DMS53 (cell line): ENCODE measurements around the gene CAPS.
"Not testable (repeated sequence)": the region's sequence is repeated elsewhere in the genome, so short reads cannot be mapped to it uniquely, and the experiment has no call there.

ENCODE experiments used
- DNase-seq: peaks from one replicate; lab custom pipeline; 2025; lab: John Stamatoyannopoulos, UW

CAPS gene

DNA sequence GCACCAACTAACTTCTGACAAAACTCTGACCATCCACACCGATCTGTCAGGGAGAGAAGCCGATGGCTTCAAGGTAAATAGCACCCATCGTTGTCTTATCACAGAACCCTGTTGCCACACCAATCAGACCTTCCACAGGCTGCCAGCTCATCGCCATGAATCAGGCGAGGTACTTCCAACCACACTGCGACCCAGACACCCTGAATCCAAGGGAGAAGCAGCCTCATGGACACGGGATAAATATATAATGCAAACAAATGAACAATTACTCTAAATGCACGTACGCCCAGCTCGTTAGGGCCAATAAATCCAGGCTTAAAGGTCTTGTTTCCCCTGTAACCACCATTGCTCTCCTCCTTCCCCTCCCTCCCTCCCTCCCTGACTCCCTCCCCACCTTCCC lies 43.1 kb downstream of the CAPS start:
- peak; percentile 32 for DNase-seq

DNA sequence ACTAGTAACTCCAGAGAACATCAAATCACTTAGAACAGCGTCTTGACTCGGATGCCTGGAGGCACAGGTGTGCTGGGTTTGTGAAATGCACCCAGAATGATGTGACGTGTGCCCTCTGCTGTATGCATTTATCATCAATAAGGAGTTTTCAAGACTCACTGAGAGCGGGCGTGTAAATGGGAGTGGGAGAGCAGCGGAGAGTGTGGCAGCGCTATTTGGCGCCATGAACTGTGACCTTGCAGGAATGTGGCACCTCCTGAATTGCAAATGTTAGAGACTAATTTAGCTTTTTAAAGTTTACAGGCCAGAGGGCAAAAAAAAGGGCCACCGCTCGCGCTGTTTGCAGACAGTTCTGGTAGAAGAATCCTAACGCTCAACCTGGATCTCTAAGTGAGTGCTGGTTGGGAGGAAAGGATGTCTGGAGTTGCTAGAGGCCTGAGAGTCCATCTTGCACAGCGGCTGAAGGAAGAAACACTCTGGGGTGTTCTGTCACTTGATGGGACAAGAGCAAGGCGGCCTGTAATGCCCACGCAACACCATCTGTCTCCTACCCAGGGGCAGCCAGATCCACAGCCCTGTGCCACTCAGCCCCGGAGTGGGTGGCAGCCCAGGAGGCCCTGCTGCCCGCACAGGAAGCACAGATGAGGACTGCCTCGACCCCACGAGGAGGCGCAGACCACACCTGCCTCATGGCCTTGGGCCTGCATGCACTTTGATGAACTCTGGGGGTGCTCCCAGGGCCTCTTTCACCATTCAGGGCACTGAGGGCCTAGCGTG lies 44.2 kb downstream of the CAPS start:
- DNase-seq: no peak

DNA sequence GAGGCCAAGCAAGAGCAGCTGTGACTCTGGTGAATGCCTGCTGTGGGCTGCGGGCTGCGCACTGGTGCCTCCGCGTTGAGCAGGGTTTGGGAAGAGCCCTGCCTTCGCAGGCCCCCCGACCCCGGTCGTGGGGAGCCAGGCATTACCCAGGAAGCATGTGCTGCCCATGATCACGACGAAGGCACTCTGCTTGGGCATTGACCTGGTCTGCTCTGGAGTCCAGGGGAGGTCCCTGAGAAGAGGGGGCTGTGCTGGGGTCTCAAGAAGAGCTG lies 44.7 kb downstream of the CAPS start:
- no peak for DNase-seq

DNA sequence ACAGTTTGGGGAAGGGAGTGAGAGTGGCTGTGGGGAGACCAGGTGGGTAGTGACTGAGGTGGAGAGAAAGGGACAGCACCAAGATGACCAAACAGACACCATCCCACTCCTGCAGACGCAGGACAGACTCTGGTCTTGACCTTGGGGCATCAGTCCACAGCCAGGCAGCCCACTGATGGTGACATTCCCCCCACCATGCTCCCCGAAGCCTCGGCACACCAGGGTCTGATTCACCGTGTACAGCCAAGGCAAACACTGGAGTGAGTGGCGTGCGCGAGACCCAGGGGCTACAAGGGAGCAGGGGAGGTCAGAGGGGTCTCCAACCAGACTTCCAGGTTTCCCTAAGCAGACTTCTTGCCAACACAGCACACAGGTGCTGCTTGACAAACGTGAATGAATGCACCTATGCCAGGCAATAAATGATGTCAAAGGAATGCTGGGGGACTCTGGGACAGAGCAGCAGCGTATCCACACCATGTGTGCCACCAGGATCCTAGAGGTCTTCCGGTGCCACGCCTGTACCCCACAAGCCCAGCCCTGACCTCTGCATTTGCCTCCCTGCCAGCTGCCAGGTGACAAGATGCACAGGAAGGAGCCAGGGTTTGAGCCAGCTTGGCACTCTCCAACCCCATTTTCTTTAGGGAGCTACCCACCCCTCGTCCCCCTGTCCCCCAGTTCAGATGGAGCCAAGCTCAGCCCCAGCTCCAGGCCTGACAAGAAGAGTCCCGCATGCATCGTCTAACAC lies 45.4 kb downstream of the CAPS start:
- no peak for DNase-seq

DNA sequence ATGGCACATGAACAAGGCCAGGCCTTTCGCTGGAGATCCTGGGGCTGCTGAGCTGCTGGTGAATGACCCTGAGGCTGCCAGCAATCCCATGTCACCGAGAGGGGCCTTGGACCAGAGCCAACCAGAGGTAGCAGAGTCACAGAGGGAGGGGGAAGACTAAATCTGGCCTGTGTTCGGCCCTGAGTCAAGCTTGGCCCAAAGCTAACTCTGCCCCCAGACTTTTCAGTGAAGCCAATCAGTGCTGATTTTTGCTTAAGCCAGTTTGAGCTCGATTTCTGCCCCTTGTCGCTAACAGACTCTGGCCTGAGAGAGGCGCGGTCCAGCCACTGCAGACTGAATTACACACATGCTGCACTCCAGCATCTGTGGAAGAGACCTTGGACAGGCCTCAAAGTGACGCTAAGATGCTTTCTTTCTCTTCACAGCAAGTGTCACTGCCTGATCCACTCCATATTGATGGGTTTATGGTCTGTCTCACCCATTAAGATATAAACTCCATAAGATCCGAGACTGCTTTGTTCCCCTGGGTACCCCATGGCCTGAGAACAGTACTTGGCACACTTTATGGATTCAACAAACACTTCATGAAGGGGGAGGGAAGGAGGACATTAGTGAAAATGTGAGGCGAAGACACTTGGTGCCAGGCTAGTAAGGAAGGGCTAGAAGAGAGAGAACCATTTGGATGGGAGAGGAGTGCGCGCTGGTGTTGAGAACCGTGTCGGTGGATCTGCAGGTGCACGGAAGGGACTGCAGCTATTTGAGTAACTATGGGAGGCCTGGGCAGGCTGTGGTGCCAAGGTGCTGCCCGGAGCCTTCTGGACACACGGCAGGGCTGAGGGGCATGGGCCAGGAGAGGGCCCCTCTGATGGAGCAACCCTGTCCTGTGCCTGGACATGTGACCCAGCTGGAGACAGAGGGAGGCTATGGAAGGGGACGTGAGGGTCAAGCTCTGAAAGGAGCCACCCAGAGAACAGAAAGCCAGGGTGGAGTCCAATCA lies 46.2 kb downstream of the CAPS start:
- peak; percentile 43 for DNase-seq

DNA sequence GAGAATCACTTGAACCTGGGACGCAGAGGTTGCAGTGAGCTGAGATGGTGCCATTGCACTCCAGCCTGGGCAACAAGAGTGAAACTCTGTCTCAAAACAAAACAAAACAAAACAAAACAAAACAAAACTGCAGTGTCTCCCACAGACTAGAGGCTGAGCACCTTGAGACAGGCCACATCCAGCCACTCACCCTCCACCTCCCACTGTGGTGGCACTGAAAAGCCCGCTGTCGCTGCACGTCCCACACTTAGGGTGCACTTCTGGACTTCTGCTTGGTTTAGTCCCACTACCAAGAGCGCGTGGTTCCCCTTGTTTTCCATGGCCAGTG lies 47.6 kb downstream of the CAPS start:
- not testable (repeated sequence) for DNase-seq

DNA sequence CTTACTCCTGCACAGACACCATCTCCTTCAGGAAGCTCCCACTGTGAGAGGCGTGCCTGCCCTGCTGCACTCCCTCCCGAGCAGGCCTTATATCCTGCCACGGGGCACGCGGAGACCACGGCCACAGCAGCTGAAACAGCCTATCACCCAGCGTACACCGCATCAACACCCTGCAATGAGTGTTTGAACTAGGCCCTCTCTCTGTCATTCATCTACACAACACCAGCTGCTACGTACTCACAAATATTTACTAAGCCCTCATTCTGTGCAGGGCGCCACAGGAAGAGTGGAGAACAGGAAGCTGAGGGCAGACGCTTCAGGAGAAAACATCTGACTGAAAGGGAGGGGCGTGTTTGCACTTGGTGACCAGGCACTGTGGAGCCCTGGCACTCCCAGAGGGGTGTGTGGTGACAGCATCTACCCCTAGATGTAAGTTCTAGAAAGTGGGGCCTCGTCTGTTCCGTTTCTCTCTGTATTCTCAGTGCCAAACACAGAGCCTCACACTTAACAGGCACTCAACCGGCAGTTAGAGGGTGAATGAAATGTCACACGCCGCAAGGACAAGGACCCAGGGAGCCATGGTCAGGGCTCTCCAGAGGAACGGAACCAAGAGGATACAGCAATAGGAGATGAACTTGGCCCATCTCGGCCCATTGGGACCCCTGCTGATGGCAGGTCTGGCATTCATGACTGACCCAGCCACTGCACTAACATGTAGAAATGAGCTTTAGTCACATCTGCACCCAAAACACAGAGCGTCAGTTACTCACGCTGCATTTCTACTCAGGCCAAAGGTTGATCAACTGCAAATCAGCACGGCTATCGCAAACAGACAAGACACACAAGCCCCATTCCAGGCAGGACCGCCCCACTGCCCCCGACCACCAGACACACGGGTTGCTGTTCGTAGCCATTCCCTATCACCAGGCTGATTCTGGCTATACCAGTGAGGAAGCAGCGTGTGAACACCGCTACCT lies 48.2 kb downstream of the CAPS start:
- peak; percentile 98 for DNase-seq

DNA sequence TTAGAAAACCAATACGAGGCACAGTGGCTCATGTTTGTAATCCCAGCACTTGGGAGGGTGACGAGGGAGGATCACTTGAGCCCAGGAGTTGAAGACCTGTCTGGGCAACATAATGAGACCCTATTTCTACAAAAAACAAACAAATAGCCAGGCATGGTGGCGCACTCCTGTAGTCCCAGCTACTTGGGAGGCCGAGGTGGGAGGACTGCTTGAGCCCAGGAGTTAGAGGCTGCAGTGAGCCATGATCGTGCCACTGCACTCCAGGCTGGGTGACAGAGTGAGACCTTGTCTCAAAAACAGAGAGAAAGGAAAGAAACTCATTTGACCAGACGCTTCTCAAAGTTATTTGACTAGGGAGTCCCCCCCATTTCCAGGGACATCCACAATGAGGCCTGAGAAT lies 49.2 kb downstream of the CAPS start:
- not testable (repeated sequence) for DNase-seq

DNA sequence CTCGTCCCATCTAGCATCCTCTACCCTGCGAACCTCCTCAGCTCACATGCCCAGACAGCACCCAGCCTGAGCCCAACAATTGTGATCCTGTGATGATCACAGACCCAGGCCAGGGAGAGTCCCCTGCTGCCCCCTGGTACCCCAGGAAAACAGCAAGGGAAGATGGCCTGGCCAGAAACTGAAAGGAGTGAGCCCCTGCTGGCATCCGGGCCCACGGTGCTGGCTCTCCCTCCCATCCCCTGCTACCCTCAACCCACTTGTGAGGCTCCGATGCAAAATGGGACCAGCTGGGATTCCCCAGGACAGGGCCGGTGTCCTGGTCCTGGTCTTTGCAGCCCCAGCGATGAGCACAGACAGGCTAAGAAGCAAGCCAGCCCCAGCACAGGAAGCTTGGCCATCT lies 49.8 kb downstream of the CAPS start:
- DNase-seq: no peak

DNA sequence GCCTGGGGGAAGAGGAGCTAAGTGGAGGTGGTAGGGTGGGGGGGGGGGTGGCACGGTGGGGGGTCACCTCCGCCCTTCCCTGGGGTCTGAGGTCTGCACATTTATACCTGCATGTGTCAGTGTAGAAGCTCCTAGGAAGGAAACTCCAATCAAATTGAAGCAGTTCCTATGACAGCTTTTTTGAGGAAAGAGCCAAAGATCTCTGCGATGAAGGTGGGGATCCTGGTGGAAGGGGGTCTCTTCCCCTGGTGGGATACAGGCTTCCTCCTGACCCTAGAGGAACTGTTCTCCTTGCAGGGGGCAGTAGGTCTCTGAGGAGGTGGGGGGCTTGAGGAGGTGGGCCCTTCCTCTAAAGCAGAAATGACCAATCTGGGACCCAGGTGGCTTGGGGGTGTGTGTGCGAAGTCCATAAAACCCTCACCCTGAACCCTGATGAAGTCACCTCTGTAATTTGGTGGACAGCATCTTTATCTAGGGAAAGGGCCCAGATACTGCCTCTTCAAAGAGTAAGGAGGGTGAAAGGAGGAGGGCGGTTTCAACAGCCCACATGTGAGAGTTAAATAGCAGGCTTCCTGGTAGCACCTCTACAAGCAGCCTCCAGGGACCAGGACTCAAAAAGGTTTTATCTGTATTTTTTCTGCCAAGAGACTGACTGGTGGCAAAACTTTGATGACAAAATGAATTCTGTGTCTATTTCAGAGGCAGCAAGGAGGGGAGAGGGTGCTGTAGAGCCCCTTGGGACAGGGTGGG lies 50.9 kb downstream of the CAPS start:
- peak; percentile 23 for DNase-seq
